NCI-H2029 (cell line): ENCODE data around the gene CRY1.
"Not testable (repeated sequence)": the region's sequence is repeated elsewhere in the genome, so short reads cannot be mapped to it uniquely, and the experiment has no call there.

ENCODE experiments used
- DNase-seq: peaks from one replicate; lab custom pipeline; 2025; lab: John Stamatoyannopoulos, UW

The CRY1 gene

GRCh38 chr12:107108366-107108765 is 15.0 kb upstream of the CRY1 start:
- not testable (repeated sequence) for DNase-seq

GRCh38 chr12:107107381-107107780 is 14.0 kb upstream of the CRY1 start:
- no peak for DNase-seq

GRCh38 chr12:107106241-107107025 is 13.1 kb upstream of the CRY1 start:
- DNase-seq, result no peak

- DNase-seq, result no peak
These were observed 12.0 kb upstream of the CRY1 start for GRCh38 chr12:107105410-107105703.

- no peak for DNase-seq
These were observed 10.2 kb upstream of the CRY1 start for GRCh38 chr12:107103516-107103915.

- no peak for DNase-seq
These were observed 9.7 kb upstream of the CRY1 start for GRCh38 chr12:107103097-107103496.

- no peak for DNase-seq
These were observed 8.9 kb upstream of the CRY1 start for GRCh38 chr12:107102294-107102693.

- DNase-seq, result no peak
These were observed 8.3 kb upstream of the CRY1 start for GRCh38 chr12:107101651-107102050.

- no peak for DNase-seq
These were observed 6.6 kb upstream of the CRY1 start for GRCh38 chr12:107099917-107100316.

GRCh38 chr12:107096571-107096970 is 3.2 kb upstream of the CRY1 start:
- no peak for DNase-seq

- DNase-seq, result no peak
These were observed 767 bp upstream of the CRY1 start for GRCh38 chr12:107094183-107094448.

GRCh38 chr12:107092669-107093416 is 506 bp downstream of the CRY1 start:
- peak; percentile 27 for DNase-seq

- peak; percentile 39 for DNase-seq
These were observed 1.2 kb downstream of the CRY1 start for GRCh38 chr12:107091989-107092641.

GRCh38 chr12:107091381-107091780 is 2.0 kb downstream of the CRY1 start:
- DNase-seq, result peak; percentile 19

- no peak for DNase-seq
These were observed 2.6 kb downstream of the CRY1 start for GRCh38 chr12:107090711-107091110.

- DNase-seq, result no peak
These were observed 4.4 kb downstream of the CRY1 start for GRCh38 chr12:107088912-107089311.

GRCh38 chr12:107086314-107086713 is 7.0 kb downstream of the CRY1 start:
- no peak for DNase-seq

- no peak for DNase-seq
These were observed 11.6 kb downstream of the CRY1 start for GRCh38 chr12:107081778-107082177.

- no peak for DNase-seq
These were observed 13.1 kb downstream of the CRY1 start for GRCh38 chr12:107080299-107080698.

- DNase-seq, result no peak
These were observed 14.0 kb downstream of the CRY1 start for GRCh38 chr12:107079172-107080011.

GRCh38 chr12:107073266-107073665 is 20.1 kb downstream of the CRY1 start:
- DNase-seq, result not testable (repeated sequence)

GRCh38 chr12:107066691-107067090 is 26.7 kb downstream of the CRY1 start:
- no peak for DNase-seq
